Right hindlimb (tissue), 1 donor: ENCODE results near the gene CCT5.
"Not testable (repeated sequence)": the region's sequence is repeated elsewhere in the genome, so short reads cannot be mapped to it uniquely, and the experiment has no call there.

Experiments used
- DNase-seq: peaks from one replicate; pipeline ENCODE4 v3.0.0-alpha.2; 2018

Gene CCT5

GRCh38 chr5:10303201-10303600 lies 53.1 kb downstream of the CCT5 start:
- no peak for DNase-seq

- DNase-seq, result no peak
These were observed 53.7 kb downstream of the CCT5 start for GRCh38 chr5:10303699-10304170.

- no peak for DNase-seq
These were observed 54.9 kb downstream of the CCT5 start for GRCh38 chr5:10304932-10305331.

GRCh38 chr5:10306114-10306513 lies 56.0 kb downstream of the CCT5 start:
- DNase-seq, result no peak

- no peak for DNase-seq
These were observed 56.7 kb downstream of the CCT5 start for GRCh38 chr5:10306806-10307205.

GRCh38 chr5:10307206-10308148 lies 57.4 kb downstream of the CCT5 start, which contains the start of gene CMBL:
Gene CMBL, minus strand, starts transcription at chr5:10307902. Its CDS starts 17,140 bp downstream, at chr5:10290762.
- peak; percentile 67 for DNase-seq

GRCh38 chr5:10308844-10309243 lies 58.8 kb downstream of the CCT5 start:
- no peak for DNase-seq

GRCh38 chr5:10310066-10310779 lies 60.1 kb downstream of the CCT5 start:
- DNase-seq, result no peak

- not testable (repeated sequence) for DNase-seq
These were observed 60.9 kb downstream of the CCT5 start for GRCh38 chr5:10310835-10311570.

- no peak for DNase-seq
These were observed 61.7 kb downstream of the CCT5 start for GRCh38 chr5:10311595-10312425.

GRCh38 chr5:10315201-10315600 lies 65.1 kb downstream of the CCT5 start:
- no peak for DNase-seq
